ENCODE results near the gene CD38.

The CD38 gene

DNA sequence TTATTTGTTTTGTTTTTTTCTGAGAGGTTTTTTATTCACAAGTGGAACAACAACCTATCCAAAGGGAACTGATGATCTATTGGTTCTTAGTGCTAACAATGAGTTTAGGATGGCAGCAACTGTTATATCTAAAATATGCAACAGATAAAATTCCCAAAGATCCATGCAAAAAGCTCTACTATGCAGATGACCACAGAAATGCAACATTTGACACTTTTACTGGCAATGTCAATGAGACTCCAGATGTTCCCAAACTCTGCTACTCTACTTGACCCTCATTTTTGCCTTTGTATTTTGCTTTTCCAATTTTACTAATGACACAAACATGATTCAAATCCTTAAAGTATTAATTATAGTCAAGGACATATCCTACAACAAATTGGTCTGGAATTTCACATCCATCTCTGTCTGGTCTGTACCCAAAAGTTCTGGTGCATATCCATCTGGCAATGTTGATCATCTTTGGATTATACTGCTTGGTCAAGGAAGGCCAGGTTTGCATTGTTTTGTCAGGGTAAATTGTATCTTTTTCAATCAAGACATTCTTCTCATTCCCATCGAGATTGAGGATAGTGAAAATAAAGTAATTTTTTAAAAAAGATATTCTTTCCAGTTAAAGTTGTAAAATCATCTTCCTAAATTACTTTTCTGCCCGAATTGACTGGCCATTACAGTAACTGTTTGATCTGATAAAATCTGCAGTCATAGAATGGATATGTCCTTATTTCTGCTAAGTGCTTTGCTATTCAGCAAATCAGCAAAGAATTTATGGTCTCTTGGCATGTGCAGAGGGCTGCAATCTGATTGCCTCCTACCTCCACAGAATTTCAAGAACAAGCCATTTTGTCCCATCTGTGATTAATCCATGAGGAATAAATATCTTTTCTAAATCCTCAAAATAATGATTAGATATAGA is 86.8 kb downstream of the CD38 start:
- Histone ChIP-seq H2BK120ac (ENCODE audit: low read depth, low read length) (no peak overlapping the region), H3K14ac (ENCODE audit: low read length in 2 of 2) (no peak overlapping the region), H2BK15ac (ENCODE audit: low read depth, poor library complexity, severe bottlenecking) (no peak overlapping the region), H3K36me3 (ENCODE audit: control insufficient read depth in 1 of 2, insufficient read depth in 2 of 2, low read depth in 1 of 2, low read length in 2 of 2) (no peaks in the 10 kb centered on the region), H3K9ac (ENCODE audit: low read length) (no peak overlapping the region), H3K4me1 (ENCODE audit: control insufficient read depth, insufficient read depth, low read depth, low read length) (no peaks in the 10 kb centered on the region), H3K4me2 (ENCODE audit: low read length, poor library complexity, severe bottlenecking) (no peak overlapping the region), H3K79me1 (replicated peaks; ENCODE audit: low read length, poor library complexity, severe bottlenecking) (no peaks in the 10 kb centered on the region), H4K8ac (ENCODE audit: low read length) (no peak overlapping the region), H4K91ac (ENCODE audit: low read length) (no peak overlapping the region), H2BK12ac (ENCODE audit: low read length in 2 of 2) (no peak overlapping the region), H2BK5ac (ENCODE audit: low read depth, low read length, poor library complexity, severe bottlenecking) (no peak overlapping the region), H2AFZ (ENCODE audit: low read depth, low read length) (no peak overlapping the region), H2AK5ac (ENCODE audit: low read length, severe bottlenecking) (no peak overlapping the region), H3K4me3 (ENCODE audit: insufficient read depth in 1 of 2, low read depth in 1 of 2, low read length in 2 of 2) (no peak overlapping the region), H3K23ac (ENCODE audit: low read length in 2 of 2) (no peak overlapping the region), H3K9me3 (ENCODE audit: control insufficient read depth, low read length) (no peaks in the 10 kb centered on the region), H3K4ac (ENCODE audit: low read depth in 1 of 2, low read length in 2 of 2) (no peak overlapping the region), H3K27ac (ENCODE audit: low read length, poor library complexity, severe bottlenecking) (no peak overlapping the region), H3K27me3 (ENCODE audit: control insufficient read depth in 1 of 2, insufficient read depth in 1 of 2, low read length in 2 of 2) (peaks cover 0 to 7% of the 10 kb centered on the region in 2 experiments), H3K18ac (ENCODE audit: low read depth in 1 of 2, low read length in 2 of 2) (no peak overlapping the region)
- DNase-seq: no peak
- no CpG with 5 or more reads among the region's 2 CpGs for WGBS

DNA sequence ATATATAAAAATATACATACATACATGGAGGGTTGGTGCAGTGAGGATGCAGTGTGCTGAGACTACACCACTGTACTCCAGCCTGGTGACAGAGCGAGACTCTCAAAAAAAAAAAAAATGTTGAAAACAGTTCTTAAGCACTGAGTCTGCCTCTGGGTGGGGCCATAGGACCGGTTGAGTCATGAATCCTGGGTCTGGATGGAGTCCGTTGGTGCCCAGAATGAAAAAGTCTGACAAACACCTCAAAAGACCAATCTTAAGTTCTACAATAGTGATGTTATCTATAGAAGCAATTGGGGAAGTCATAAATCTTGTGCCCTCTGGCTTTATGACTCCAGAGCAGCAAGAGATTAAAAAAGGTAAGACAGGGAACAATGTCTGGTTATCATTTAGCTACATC is 90.0 kb downstream of the CD38 start:
- Histone ChIP-seq H3K36me3 (ENCODE audit: control insufficient read depth in 1 of 2, insufficient read depth in 2 of 2, low read depth in 1 of 2, low read length in 2 of 2) (no peaks in the 10 kb centered on the region), H3K18ac (ENCODE audit: low read depth in 1 of 2, low read length in 2 of 2) (no peak overlapping the region), H3K9me3 (ENCODE audit: control insufficient read depth, low read length) (no peaks in the 10 kb centered on the region), H3K4ac (ENCODE audit: low read depth in 1 of 2, low read length in 2 of 2) (no peak overlapping the region), H2BK120ac (ENCODE audit: low read depth, low read length) (no peak overlapping the region), H3K4me1 (ENCODE audit: control insufficient read depth, insufficient read depth, low read depth, low read length) (no peaks in the 10 kb centered on the region), H3K27me3 (ENCODE audit: control insufficient read depth in 1 of 2, insufficient read depth in 1 of 2, low read length in 2 of 2) (peaks cover 0 to 3% of the 10 kb centered on the region in 2 experiments), H2BK12ac (ENCODE audit: low read length in 2 of 2) (no peak overlapping the region), H3K79me1 (replicated peaks; ENCODE audit: low read length, poor library complexity, severe bottlenecking) (no peaks in the 10 kb centered on the region), H3K4me3 (ENCODE audit: insufficient read depth in 1 of 2, low read depth in 1 of 2, low read length in 2 of 2) (no peak overlapping the region), H2AFZ (ENCODE audit: low read depth, low read length) (no peak overlapping the region), H2AK5ac (ENCODE audit: low read length, severe bottlenecking) (no peak overlapping the region), H4K8ac (ENCODE audit: low read length) (no peak overlapping the region), H3K14ac (ENCODE audit: low read length in 2 of 2) (no peak overlapping the region), H2BK5ac (ENCODE audit: low read depth, low read length, poor library complexity, severe bottlenecking) (no peak overlapping the region), H3K4me2 (ENCODE audit: low read length, poor library complexity, severe bottlenecking) (no peak overlapping the region), H4K91ac (ENCODE audit: low read length) (no peak overlapping the region), H3K27ac (ENCODE audit: low read length, poor library complexity, severe bottlenecking) (no peak overlapping the region), H2BK15ac (ENCODE audit: low read depth, poor library complexity, severe bottlenecking) (no peak overlapping the region), H3K9ac (ENCODE audit: low read length) (no peak overlapping the region), H3K23ac (ENCODE audit: low read length in 2 of 2) (no peak overlapping the region)
- 47% methylated on average over 3 of the region's 3 CpGs for WGBS
- DNase-seq: no peak

DNA sequence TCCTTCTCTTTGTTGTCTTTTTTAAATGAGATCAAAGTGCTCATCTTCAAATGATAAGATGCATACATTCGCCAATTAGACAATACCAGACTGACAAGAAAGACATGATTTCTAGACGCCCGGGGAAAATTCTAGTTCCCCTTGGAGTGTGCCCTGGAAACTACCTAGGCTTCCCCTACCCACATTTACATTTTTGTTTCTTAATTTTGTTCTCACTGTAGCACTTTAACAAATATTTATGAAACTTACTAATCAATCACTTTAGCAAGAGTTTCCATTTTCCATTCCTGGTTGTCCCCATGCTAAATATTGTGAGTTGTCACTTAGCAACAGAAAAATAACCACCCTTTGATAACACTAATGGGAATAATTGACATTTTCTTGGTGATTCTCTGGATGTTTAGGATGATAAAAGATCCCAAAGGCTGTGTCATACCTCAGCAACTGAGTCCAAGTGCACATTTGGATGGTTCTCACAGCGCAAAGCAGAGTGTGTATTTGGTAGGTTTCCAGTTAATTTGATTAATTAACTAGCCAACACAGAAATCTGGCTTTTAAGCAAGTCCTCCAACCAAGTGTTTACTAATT is 90.8 kb downstream of the CD38 start:
- Histone ChIP-seq H3K4me3 (ENCODE audit: insufficient read depth in 1 of 2, low read depth in 1 of 2, low read length in 2 of 2) (no peak overlapping the region), H4K8ac (ENCODE audit: low read length) (no peak overlapping the region), H3K4ac (ENCODE audit: low read depth in 1 of 2, low read length in 2 of 2) (no peak overlapping the region), H3K27me3 (ENCODE audit: control insufficient read depth in 1 of 2, insufficient read depth in 1 of 2, low read length in 2 of 2) (peaks cover 0 to 3% of the 10 kb centered on the region in 2 experiments), H2BK15ac (ENCODE audit: low read depth, poor library complexity, severe bottlenecking) (no peak overlapping the region), H2BK12ac (ENCODE audit: low read length in 2 of 2) (no peak overlapping the region), H3K9me3 (ENCODE audit: control insufficient read depth, low read length) (no peaks in the 10 kb centered on the region), H3K79me1 (replicated peaks; ENCODE audit: low read length, poor library complexity, severe bottlenecking) (no peaks in the 10 kb centered on the region), H3K23ac (ENCODE audit: low read length in 2 of 2) (no peak overlapping the region), H3K4me1 (ENCODE audit: control insufficient read depth, insufficient read depth, low read depth, low read length) (no peaks in the 10 kb centered on the region), H2BK120ac (ENCODE audit: low read depth, low read length) (no peak overlapping the region), H2AFZ (ENCODE audit: low read depth, low read length) (no peak overlapping the region), H3K27ac (ENCODE audit: low read length, poor library complexity, severe bottlenecking) (no peak overlapping the region), H3K9ac (ENCODE audit: low read length) (no peak overlapping the region), H2AK5ac (ENCODE audit: low read length, severe bottlenecking) (no peak overlapping the region), H3K4me2 (ENCODE audit: low read length, poor library complexity, severe bottlenecking) (no peak overlapping the region), H2BK5ac (ENCODE audit: low read depth, low read length, poor library complexity, severe bottlenecking) (no peak overlapping the region), H3K18ac (ENCODE audit: low read depth in 1 of 2, low read length in 2 of 2) (no peak overlapping the region), H3K14ac (ENCODE audit: low read length in 2 of 2) (no peak overlapping the region), H3K36me3 (ENCODE audit: control insufficient read depth in 1 of 2, insufficient read depth in 2 of 2, low read depth in 1 of 2, low read length in 2 of 2) (no peaks in the 10 kb centered on the region), H4K91ac (ENCODE audit: low read length) (no peak overlapping the region)
- 97% methylated on average over 3 of the region's 4 CpGs for WGBS
- DNase-seq: peak; percentile 13

DNA sequence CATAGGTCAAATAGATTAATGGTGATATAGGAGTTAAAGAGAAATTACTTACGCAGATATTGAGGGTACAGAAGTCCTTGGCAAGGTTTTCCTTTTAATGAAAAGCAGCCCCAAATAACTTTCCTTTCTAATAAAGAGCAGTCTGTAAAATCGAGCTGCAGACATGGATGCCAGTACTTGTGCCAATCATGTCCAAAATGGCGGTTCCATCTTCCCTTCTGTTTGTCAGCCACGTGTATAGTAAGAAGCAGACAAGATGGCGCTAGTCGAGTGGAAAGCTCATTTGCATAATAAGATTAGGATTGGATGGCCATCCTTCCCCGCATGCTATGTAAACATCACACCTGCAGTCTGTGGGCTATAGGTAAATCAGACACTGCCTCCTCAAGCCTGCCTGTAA is 92.0 kb downstream of the CD38 start:
- no peak overlapping the region for H3K23ac ChIP-seq (ENCODE audit: low read length in 2 of 2)
- H3K27ac ChIP-seq (ENCODE audit: low read length, poor library complexity, severe bottlenecking): no peak overlapping the region
- no peak overlapping the region for H3K14ac ChIP-seq (ENCODE audit: low read length in 2 of 2)
- no peaks in the 10 kb centered on the region for H3K4me1 ChIP-seq (ENCODE audit: control insufficient read depth, insufficient read depth, low read depth, low read length)
- H4K91ac ChIP-seq (ENCODE audit: low read length): no peak overlapping the region
- no peak overlapping the region for H2AFZ ChIP-seq (ENCODE audit: low read depth, low read length)
- H3K9ac ChIP-seq (ENCODE audit: low read length): no peak overlapping the region
- no peak overlapping the region for H3K4me3 ChIP-seq (ENCODE audit: insufficient read depth in 1 of 2, low read depth in 1 of 2, low read length in 2 of 2)
- WGBS: 85% methylated on average over 7 of the region's 7 CpGs
- DNase-seq: no peak
- no peak overlapping the region for H2BK12ac ChIP-seq (ENCODE audit: low read length in 2 of 2)
- no peak overlapping the region for H2BK15ac ChIP-seq (ENCODE audit: low read depth, poor library complexity, severe bottlenecking)
- no peaks in the 10 kb centered on the region for H3K9me3 ChIP-seq (ENCODE audit: control insufficient read depth, low read length)
- no peak overlapping the region for H4K8ac ChIP-seq (ENCODE audit: low read length)
- H2BK120ac ChIP-seq (ENCODE audit: low read depth, low read length): no peak overlapping the region
- H3K79me1 ChIP-seq (replicated peaks; ENCODE audit: low read length, poor library complexity, severe bottlenecking): no peaks in the 10 kb centered on the region
- no peak overlapping the region for H3K4ac ChIP-seq (ENCODE audit: low read depth in 1 of 2, low read length in 2 of 2)
- no peak overlapping the region for H2BK5ac ChIP-seq (ENCODE audit: low read depth, low read length, poor library complexity, severe bottlenecking)
- H3K4me2 ChIP-seq (ENCODE audit: low read length, poor library complexity, severe bottlenecking): no peak overlapping the region
- H3K27me3 ChIP-seq (ENCODE audit: control insufficient read depth in 1 of 2, insufficient read depth in 1 of 2, low read length in 2 of 2): peaks cover 0 to 3% of the 10 kb centered on the region in 2 experiments
- no peaks in the 10 kb centered on the region for H3K36me3 ChIP-seq (ENCODE audit: control insufficient read depth in 1 of 2, insufficient read depth in 2 of 2, low read depth in 1 of 2, low read length in 2 of 2)
- H3K18ac ChIP-seq (ENCODE audit: low read depth in 1 of 2, low read length in 2 of 2): no peak overlapping the region
- no peak overlapping the region for H2AK5ac ChIP-seq (ENCODE audit: low read length, severe bottlenecking)
